WERI-Rb-1 (cell line): ENCODE data around the gene KRTAP21-1.

ENCODE experiments used
- DNase-seq: peaks from one replicate; pipeline ENCODE4 v3.0.0-alpha.2; 2020
- H3K27ac ChIP-seq: fragments of 250-450 bp; sonication (Bioruptor Pico); 2 replicates; pipeline ENCODE4 v1.5.1; 2020; ENCODE audit warnings: mild to moderate bottlenecking, moderate library complexity
- H3K27me3 ChIP-seq: fragments of 250-450 bp; sonication (Bioruptor Pico); 2 replicates; pipeline ENCODE4 v1.5.1; 2021; ENCODE audit warnings: mild to moderate bottlenecking, low read depth, moderate library complexity; ENCODE audit not compliant: insufficient read depth, severe bottlenecking
- H3K36me3 ChIP-seq: fragments of 250-450 bp; sonication (Bioruptor Pico); 2 replicates; pipeline ENCODE4 v1.5.1; 2020; ENCODE audit warnings: mild to moderate bottlenecking, moderate library complexity
- H3K4me3 ChIP-seq: 2 replicates; pipeline ENCODE4 v1.5.1; 2011; ENCODE audit warnings: low read depth, mild to moderate bottlenecking, control low read depth, low read length
- H3K9me3 ChIP-seq: fragments of 250-450 bp; sonication (Bioruptor Pico); 2 replicates; pipeline ENCODE4 v1.5.1; 2021; ENCODE audit warnings: mild to moderate bottlenecking, moderate library complexity; ENCODE audit not compliant: severe bottlenecking
- TF ChIP-seq, protein P1 (sequence below): IDR thresholded peaks from 2 replicates; pipeline ENCODE4 v1.5.1; 2011; ENCODE audit warnings: low read depth, mild to moderate bottlenecking, control low read depth, inconsistent platforms, low read length

KRTAP21-1 gene

DNA sequence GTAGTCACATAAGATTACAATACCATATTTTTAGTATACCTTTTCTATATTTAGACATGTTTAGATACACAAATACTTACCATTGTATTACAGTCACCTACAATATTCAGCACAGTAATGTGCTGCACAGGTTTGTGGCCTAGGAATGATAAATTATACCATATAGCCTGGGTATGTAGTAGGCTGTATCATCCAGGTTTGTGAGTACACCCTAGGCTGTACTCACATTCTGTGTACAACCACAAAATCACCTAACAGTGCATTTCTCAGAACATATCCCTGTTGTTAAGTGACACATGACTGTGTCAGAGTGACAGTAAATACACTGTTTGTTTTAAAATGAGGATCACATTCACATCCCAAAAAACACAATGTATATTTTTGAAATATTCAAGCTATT, 47.8 kb downstream of the KRTAP21-1 start:
- Histone ChIP-seq H3K4me3 (no peak overlapping the region), H3K36me3 (no peaks in the 10 kb centered on the region), H3K27ac (no peak overlapping the region), H3K27me3 (peaks cover 77% of the 10 kb centered on the region), H3K9me3 (no peaks in the 10 kb centered on the region)
- TF ChIP-seq, protein P1, sequence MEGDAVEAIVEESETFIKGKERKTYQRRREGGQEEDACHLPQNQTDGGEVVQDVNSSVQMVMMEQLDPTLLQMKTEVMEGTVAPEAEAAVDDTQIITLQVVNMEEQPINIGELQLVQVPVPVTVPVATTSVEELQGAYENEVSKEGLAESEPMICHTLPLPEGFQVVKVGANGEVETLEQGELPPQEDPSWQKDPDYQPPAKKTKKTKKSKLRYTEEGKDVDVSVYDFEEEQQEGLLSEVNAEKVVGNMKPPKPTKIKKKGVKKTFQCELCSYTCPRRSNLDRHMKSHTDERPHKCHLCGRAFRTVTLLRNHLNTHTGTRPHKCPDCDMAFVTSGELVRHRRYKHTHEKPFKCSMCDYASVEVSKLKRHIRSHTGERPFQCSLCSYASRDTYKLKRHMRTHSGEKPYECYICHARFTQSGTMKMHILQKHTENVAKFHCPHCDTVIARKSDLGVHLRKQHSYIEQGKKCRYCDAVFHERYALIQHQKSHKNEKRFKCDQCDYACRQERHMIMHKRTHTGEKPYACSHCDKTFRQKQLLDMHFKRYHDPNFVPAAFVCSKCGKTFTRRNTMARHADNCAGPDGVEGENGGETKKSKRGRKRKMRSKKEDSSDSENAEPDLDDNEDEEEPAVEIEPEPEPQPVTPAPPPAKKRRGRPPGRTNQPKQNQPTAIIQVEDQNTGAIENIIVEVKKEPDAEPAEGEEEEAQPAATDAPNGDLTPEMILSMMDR = no peak
- DNase-seq = no peak
